GM12892 (cell line): ENCODE data around the gene ENAH.

Experiments
- POLR2A ChIP-seq: IDR thresholded peaks from 2 replicates; pipeline ENCODE4 v1.6.1; 2011; ENCODE audit warnings: low read depth, low read length, control low read depth
- POLR2AphosphoS5 ChIP-seq: IDR thresholded peaks from 2 replicates; pipeline ENCODE4 v1.6.1; 2011; ENCODE audit warnings: low read depth, low read length, control low read depth

- no peak for TF ChIP-seq POLR2A
- TF ChIP-seq POLR2AphosphoS5, result no peak
Observed at GRCh38 chr1:225691377-225691776, 38.5 kb upstream of the ENAH start.
